Left ventricle myocardium superior (tissue), 1 donor: ENCODE results near the gene SLC30A1. TPM values are rescaled to one million over a fixed set of nuclear protein-coding genes. Genes with fewer than 3 reads are reported as not detected.

Experiments used
- ATAC-seq: fragments of 200-7000 bp; cut with Tn5 transposase; one replicate; pipeline ENCODE4 v1.9.1; 2020; ENCODE audit warnings: mild to moderate bottlenecking, moderate library complexity
- DNase-seq: peaks from one replicate; pipeline ENCODE4 v3.0.0-alpha.2; 2020
- intact Hi-C: fragments of 100-400 bp; cut with micrococcal nuclease; formaldehyde crosslinking; loops from one replicate; pipeline ENCODE4 v1.11.0; 2022
- total RNA-seq: library from RNA; stranded (reverse); fragmentation: NEBNext Ultra II Directional; extraction: Animal tissue kit (Norgen Biotek cat#: 25700); gene quantifications from one replicate; pipeline ENCODE4 v1.2.1, GENCODE V29; 2021
- donor health status: DM: no; HTN: yes; CAD: no; lungs with severe emphysema.

SLC30A1 gene
- total RNA-seq, 1 donor from 2014 or later, result 11.5 TPM

DNA sequence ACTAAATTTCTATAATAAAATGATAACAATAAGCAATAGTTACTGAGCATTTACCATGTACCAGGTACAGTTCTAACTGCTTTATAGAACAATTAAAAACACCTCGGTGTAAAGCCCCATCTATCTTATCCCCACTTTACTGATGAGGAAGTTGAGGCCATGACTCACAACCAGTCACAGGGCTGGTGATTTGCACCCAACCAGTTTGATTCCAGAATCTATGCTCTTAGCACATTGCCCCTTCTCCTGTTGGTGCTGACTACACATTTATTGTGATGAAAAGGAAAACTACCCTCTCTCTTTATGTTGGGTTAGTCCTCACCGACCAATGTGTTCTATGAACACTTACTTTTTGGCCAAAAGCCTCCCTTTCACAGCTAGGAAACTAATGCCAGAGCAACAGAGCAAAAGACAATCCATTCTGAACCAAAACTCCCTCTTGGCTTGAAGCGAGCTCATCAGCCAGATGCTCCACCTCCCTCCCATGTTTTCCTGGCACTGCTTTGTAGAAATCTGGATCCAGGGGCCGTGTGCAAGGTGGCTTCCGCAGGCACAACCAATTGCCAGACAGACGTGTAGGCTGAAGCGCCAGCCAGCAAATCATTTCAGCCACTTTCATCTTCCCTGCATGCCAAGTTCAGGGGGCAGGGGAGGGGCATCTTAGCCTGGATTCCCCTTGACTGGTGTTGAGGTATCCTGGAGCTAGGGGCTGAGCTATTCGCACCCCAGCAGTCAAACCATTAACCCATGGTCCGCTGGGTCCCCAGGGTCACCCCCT is 32.0 kb upstream of the SLC30A1 start:
- ATAC-seq (peak; percentile 53), DNase-seq (peak; percentile 57)
- intact Hi-C loops, result no loop called here

DNA sequence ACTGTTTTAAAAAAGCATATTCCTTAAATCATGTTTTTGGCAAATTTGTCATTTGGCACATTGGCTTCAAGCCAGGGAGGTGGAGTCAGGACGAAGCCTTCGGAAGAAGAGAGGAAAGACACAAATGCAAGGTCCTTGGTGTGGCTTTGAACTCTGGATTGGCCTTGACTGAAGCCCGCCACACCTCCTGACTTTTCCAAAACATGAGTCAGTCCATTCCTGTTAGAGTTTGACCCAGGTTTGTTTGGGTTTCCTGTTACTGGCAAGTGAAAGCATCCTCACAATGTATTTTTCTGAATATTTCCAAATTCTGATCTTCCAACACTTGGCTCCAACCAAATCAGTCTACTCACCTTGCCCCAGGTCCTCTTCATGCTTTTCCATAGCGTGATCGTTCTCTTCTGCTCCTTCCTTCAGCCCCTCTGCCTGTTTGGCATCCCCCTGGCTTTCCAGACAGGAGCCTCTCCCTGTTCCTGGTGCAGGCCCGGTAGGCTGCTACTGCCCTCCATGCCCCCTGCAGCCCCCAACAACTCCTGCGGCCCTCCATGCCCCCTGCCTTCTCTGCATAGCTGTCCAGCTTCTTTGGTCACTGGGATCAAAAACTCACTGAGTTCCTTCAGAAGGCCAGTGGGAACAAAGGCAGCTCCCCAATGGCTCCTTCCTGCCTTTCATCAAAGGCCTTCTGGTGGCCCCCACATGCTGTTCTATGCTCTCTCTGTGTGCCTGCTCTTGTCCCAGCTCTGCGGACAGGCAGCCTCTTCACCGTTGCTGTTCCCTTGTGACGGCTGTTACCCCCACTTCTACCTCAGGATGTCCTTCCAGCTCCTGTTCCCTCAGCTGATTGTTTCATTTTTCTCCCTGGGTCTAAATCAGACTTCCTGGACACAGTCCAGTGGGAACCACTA is 30.4 kb upstream of the SLC30A1 start:
- ATAC-seq, result no peak
- intact Hi-C loops, result no loop called here
- no peak for DNase-seq

DNA sequence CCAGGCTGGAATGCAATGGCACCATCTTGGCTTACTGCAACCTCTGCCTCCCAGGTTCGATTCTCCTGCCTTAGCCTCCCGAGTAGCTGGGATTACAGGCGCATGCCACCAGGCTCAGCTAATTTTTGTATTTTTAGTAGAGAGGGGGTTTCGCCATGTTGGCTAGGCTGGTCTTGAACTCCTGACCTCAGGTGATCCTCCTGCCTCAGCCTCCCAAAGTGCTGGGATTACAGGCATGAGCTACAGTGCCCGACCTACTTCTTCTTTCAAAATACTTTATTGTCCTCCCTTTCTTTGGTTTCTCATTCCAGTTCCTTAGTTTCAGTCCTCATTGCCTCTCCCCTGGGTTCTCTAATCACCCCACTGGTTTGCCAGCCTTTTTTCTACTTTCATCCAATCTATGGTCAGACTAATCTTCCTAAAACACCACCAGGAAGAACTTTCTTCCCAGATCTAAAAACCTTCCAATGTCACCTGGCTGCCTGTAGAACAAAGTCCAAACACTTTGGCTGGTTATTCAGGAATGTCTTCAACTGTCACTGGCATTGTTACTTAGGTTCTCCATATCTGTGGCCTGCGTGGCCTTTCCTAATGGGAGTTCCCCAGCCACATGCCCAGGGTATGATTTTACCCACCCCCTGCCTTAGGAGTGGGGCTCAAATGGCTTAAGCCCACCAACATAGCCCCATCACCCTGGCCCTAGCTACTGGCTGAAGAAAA is 29.0 kb upstream of the SLC30A1 start:
- no peak for ATAC-seq
- DNase-seq, result no peak
- intact Hi-C loops, result no loop called here

DNA sequence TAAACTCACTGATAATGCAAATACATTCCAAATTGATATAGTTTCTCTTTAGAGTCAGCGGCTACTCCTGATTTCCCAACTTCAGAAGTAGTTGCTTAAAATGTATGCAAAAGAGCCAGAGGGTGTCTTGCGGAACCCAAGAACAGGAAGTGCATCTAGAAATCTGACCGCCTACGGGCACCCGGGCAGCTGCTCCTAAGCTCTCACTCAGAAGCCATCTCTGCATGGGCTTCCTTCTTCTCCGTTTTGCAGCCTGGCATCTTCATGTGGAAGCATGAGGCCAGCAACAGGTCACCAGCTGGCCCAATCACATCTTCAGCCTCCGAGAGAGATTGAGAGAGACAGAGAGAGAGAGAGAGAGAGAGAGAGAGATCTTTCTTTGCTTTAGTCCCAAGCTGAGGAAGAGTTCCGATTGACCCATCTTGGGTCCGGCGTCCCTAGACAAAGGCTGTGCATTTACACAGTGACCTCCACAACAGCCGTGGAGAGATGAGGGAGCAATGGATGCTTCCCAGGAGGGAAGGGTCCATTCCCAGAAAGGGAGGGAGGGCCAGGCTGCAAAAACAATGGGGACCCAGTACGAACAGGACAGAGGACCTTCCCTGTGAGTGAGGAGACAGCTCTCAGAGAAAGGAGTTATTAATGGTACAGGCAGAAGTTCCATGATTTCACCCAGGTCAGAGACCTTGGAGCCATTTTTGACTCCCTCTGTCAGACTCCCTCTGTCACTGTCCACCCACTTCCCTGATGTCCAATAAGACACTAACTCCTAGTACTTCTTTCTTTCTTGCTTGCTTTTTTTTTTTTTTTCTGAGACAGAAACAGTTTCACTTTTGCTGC is 28.2 kb upstream of the SLC30A1 start:
- intact Hi-C loops, result no loop called here
- DNase-seq, result peak; percentile 46
- peak; percentile 68 for ATAC-seq

GRCh38 chr1:211606332-211606913 is 27.5 kb upstream of the SLC30A1 start:
- ATAC-seq, result peak; percentile 50
- intact Hi-C loops, result no loop called here
- no peak for DNase-seq

GRCh38 chr1:211605603-211606331 is 26.8 kb upstream of the SLC30A1 start:
- ATAC-seq, result no peak

DNA sequence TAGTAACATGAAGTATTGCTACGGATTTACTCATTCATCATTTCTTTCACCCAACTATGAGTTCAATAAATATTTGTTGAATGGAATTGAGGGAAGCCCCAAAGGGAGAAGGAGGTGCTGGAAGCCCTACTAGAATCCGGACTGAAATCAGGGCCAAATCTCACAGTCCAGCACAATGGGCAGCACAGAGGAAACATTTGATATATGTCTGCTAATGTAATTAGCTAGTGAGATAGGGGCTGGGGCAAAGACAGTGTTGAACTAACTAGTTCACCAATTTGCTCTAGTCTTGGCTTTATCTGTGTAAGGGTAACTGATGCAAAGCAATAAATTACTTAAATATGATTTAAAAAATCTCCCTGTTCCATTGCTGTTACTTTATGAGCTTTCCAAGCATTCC is 26.1 kb upstream of the SLC30A1 start:
- DNase-seq (no peak), ATAC-seq (no peak)
- intact Hi-C loops, result no loop called here

More at GRCh38 chr1:211605603-211606331, 26.8 kb upstream of the SLC30A1 start:
- DNase-seq, result no peak
- intact Hi-C loops, result no loop called here

DNA sequence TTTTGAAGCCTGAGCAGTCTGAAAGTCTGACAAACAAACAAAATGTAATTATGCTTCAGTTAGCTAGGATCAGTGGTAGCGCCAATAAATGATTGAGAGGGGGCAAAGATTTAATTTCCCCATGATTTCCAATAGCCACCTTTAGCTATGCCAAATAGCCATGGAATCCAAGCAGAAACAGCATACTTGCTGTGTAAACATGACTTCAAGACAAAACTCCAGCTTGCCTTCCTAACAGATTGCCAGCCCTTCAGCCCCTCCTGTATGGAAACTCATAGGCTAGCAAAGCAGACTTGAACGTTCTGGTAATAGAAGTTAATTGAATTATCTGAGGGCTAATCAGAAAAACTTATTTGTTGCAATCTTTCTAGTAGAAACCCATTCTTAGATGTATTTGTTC is 25.6 kb upstream of the SLC30A1 start:
- intact Hi-C loops, result no loop called here
- DNase-seq, result no peak
- ATAC-seq, result no peak

DNA sequence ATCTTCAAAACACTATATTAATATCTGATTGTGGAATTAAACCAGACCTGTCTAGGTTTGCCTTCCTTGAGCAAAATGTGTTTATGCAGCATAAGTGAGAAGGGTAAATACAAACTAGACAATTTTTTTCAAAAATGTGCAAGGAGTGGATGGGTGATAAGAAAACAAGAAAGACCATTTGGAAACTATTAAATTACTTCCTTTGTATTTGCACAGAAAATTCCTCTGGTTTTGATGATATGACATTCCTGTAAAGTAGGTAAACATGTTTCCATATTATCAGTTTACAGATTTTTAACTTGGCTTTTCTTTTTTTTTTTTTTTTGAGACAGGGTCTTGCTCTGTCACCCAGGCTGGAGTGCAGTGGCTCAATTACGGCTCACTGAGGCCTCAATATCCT is 24.8 kb upstream of the SLC30A1 start:
- no peak for ATAC-seq
- intact Hi-C loops, result no loop called here
- no peak for DNase-seq

DNA sequence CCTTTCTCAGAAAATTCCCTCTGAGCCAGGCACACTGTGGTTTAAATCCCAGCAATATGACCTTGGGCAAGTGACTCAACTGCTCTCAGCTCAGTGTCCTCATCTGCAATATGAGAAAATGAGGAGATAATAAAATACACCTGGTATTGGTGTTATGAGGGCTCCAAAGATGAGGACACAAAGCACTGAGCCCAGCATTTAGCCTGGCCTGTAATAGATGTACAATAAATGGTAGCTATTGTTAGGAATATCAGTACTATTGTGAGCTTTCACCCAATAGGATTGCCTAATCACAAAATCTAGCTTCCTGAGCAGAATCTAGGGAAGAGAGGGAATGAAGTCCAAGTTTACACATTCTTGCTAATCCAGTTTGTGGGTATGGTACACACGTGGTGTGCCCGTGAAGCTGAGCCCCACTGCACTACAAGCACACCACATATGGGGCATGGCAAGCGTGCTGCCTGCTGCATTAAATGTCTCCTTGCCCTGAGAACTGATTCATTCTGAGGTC is 24.3 kb upstream of the SLC30A1 start:
- intact Hi-C loops, result no loop called here
- DNase-seq (no peak), ATAC-seq (no peak)

DNA sequence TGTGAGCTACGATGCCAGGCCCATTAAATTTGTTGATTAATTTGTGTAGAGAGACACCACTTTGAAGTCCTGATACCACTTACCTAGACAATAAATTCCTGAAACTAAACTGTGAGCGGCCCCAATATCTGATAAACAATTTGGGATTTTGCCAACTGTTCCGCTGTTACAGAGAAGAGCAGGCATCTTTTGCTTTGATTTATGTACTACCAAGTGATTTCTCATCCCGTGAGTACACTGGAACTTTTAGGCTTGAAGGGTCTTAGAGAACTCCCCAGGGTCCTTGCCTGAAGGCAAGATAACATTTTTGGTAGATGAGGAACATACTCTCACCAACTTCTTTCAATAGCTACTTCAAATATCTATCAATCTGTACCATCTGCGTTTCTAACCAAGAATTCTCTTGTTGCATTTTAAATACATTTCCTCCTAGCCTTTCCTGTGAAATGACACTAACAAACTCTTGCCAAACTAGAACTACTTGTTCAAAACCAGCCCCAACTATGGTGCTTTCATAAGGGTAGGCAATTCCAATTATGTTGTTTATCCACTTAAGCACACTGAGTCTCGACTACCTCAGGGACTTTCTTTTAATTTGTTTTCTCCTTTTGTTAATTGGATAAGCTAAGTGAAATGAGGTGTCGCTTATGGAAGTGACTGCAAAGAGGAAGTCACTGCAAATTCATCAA is 23.2 kb upstream of the SLC30A1 start:
- intact Hi-C loops, result no loop called here
- ATAC-seq (no peak), DNase-seq (no peak)

GRCh38 chr1:211601159-211601558 is 22.2 kb upstream of the SLC30A1 start:
- DNase-seq (no peak), ATAC-seq (no peak)
- intact Hi-C loops, result no loop called here

DNA sequence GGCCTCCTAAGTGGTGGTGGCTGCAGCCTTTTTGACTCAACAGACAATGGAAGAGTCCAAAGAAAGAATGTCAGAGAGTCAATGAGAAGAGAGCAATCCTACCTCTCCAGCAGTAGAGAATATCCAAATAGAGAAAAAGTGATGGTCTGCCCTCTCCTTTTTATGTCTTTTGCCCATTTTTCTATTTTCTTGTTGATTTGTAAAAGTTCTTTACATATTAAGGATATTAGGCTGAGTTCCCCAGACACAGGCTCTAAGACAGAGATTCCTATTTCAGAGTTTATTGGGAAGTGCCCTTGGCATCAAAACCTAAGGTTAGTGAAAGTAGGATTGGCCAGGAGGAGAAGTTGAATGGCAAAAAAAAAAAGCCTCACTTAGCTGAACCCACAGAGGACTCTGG is 20.3 kb upstream of the SLC30A1 start:
- intact Hi-C loops, result no loop called here
- ATAC-seq (no peak), DNase-seq (no peak)

- intact Hi-C loops, result no loop called here
- DNase-seq, result no peak
Measured at GRCh38 chr1:211598514-211598913, 19.6 kb upstream of the SLC30A1 start.

GRCh38 chr1:211596418-211597181 is 17.6 kb upstream of the SLC30A1 start:
- intact Hi-C loops, result no loop called here
- DNase-seq (no peak), ATAC-seq (no peak)

More at GRCh38 chr1:211598514-211598913, 19.6 kb upstream of the SLC30A1 start:
- ATAC-seq, result no peak

GRCh38 chr1:211595419-211595818 is 16.5 kb upstream of the SLC30A1 start:
- DNase-seq (no peak), ATAC-seq (no peak)
- intact Hi-C loops, result no loop called here
